Measurements from ENCODE around the gene MAP2K3. TPM values are rescaled to one million over a fixed set of nuclear protein-coding genes. Genes with fewer than 3 reads are reported as not detected.

MAP2K3 gene
- total and polyA plus RNA-seq, 2 of the 4 experiments (the other 2 are of a cell fraction), result 23.5 to 82.2 TPM

DNA sequence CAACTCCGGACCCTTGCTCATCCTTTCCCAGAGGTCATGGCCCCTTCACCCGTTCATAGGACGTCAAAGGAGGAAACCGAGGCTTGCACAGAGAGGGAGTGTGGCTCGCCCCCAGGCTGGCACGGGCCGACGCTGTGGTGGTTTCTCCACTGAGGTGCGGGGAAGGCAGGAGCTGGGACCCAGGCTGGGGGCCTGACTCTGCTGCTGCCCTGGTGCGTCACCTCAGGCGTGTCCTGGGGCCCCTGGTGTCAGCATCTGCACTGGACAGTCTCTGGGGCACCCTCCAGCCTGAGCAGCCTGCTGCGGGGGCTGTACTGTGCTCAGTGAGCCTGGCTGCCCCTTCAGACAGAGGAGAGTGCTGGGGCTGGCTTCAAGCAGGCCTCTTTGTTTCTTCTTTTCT lies 7.4 kb downstream of the MAP2K3 start:
- H2BK5ac ChIP-seq (ENCODE audit: low read depth, low read length, poor library complexity, severe bottlenecking), result no peak overlapping the region

More for the DNA sequence above, 7.4 kb downstream of the MAP2K3 start:
- peaks cover 10% of the 10 kb centered on the region for H3K36me3 ChIP-seq (ENCODE audit: control insufficient read depth, insufficient read depth, low read length)
- H3K4me1 ChIP-seq (ENCODE audit: control insufficient read depth, insufficient read depth, low read length), result peaks cover 37% of the 10 kb centered on the region
- no TSS peak for BruUV-seq (replicated peaks)
- intact Hi-C loops (cut with micrococcal nuclease) (no loop called here), in situ Hi-C loops (cut with MboI; ENCODE audit: low sequenced_read_pairs) (no loop called here), dilution Hi-C loops (cut with HindIII; ENCODE audit: low sequenced_read_pairs, unreplicated experiment) (no loop called here)
- ATAC-seq (ENCODE audit: low read depth), result no peak
- H3K23ac ChIP-seq (ENCODE audit: low read depth, low read length), result no peak overlapping the region
- H2BK15ac ChIP-seq (ENCODE audit: low read depth, low read length), result no peak overlapping the region
- H2BK120ac ChIP-seq (ENCODE audit: low read depth, low read length), result no peak overlapping the region
- CTCF ChIA-PET, result no interaction called here
- H3K4me2 ChIP-seq (ENCODE audit: low read depth, low read length), result no peak overlapping the region
- H3K56ac ChIP-seq (ENCODE audit: extremely low read depth, insufficient read depth, low read length), result no peak overlapping the region
- no peak overlapping the region for H3K4ac ChIP-seq (ENCODE audit: low read depth, low read length)
- H3K79me1 ChIP-seq (ENCODE audit: low read depth in 1 of 2, low read length in 2 of 2), result peaks cover 0 to 41% of the 10 kb centered on the region in 2 experiments; a peak in 3 of 4 replicates
- H3K4me3 ChIP-seq (ENCODE audit: insufficient read depth, low read depth, low read length), result no peak overlapping the region
- peaks cover 13% of the 10 kb centered on the region for H3K9me1 ChIP-seq (ENCODE audit: insufficient read depth, low read length)
- no peak overlapping the region for H4K5ac ChIP-seq (ENCODE audit: low read depth, low read length)
- peaks cover 3% of the 10 kb centered on the region; the same call in 1 of the 2 replicates for H3K9me3 ChIP-seq (ENCODE audit: control insufficient read depth, insufficient read depth, low read length)
- no peak overlapping the region for H2AK5ac ChIP-seq (ENCODE audit: low read depth, low read length)
- H3K9ac ChIP-seq (ENCODE audit: low read depth, low read length), result no peak overlapping the region
- no peak overlapping the region for H3K14ac ChIP-seq (replicated peaks; ENCODE audit: low read depth, low read length)
- no peak overlapping the region for H4K8ac ChIP-seq (ENCODE audit: low read depth in 2 of 2, low read length in 2 of 2)
- H2BK20ac ChIP-seq (ENCODE audit: low read depth, low read length), result no peak overlapping the region
- TF ChIP-seq NFE2L2 (IDR thresholded peaks at IDR 0.05; ENCODE audit: low read depth, low read length) (no peak), RFX5 (IDR thresholded peaks at IDR 0.05; ENCODE audit: low read depth, low read length) (no peak), RCOR1 (IDR thresholded peaks at IDR 0.05; ENCODE audit: insufficient replicate concordance, low read length) (no peak), ELK1 (IDR thresholded peaks at IDR 0.05; ENCODE audit: borderline replicate concordance, low read depth, low read length) (no peak), MXI1 (IDR thresholded peaks at IDR 0.05; ENCODE audit: borderline replicate concordance, low read depth, low read length) (no peak), RAD21 (IDR thresholded peaks at IDR 0.05; ENCODE audit: low read length) (no peak), POLR2A (IDR thresholded peaks at IDR 0.05; ENCODE audit: low read depth, low read length) (no peak), FOS (IDR thresholded peaks at IDR 0.05; ENCODE audit: low read depth, low read length) (no peak), MAZ (IDR thresholded peaks at IDR 0.05; ENCODE audit: borderline replicate concordance, low read depth, low read length) (no peak), CEBPB (IDR thresholded peaks at IDR 0.05; ENCODE audit: low read depth, low read length) (no peak), SMC3 (IDR thresholded peaks at IDR 0.05; ENCODE audit: low read depth, low read length) (no peak), BHLHE40 (IDR thresholded peaks at IDR 0.05; ENCODE audit: low read depth, low read length) (no peak), CHD1 (IDR thresholded peaks at IDR 0.05; ENCODE audit: low read depth, low read length) (no peak), MAFK (IDR thresholded peaks at IDR 0.05; ENCODE audit: low read depth, low read length) (no peak), CTCF (conservative IDR thresholded peaks at IDR 0.05; ENCODE audit: low read depth, low read length) (no peak)
- TF ChIP-seq, protein P1, sequence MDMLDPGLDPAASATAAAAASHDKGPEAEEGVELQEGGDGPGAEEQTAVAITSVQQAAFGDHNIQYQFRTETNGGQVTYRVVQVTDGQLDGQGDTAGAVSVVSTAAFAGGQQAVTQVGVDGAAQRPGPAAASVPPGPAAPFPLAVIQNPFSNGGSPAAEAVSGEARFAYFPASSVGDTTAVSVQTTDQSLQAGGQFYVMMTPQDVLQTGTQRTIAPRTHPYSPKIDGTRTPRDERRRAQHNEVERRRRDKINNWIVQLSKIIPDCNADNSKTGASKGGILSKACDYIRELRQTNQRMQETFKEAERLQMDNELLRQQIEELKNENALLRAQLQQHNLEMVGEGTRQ (IDR thresholded peaks at IDR 0.05; ENCODE audit: low read depth, low read length), result no peak
- H3K27me3 ChIP-seq (ENCODE audit: control insufficient read depth, insufficient read depth, low read length), result no peaks in the 10 kb centered on the region
- POLR2A ChIA-PET (ENCODE audit: unreplicated experiment), result no interaction called here
- no peak for DNase-seq
- H2AFZ ChIP-seq (replicated peaks; ENCODE audit: low read length, poor library complexity), result no peak overlapping the region
- no peak overlapping the region for H2AK9ac ChIP-seq (replicated peaks; ENCODE audit: low read depth, low read length, poor library complexity)
- no peak overlapping the region for H4K91ac ChIP-seq (ENCODE audit: insufficient read depth, low read depth, low read length)
- peaks cover 98% of the 10 kb centered on the region for H4K20me1 ChIP-seq (ENCODE audit: insufficient read depth, low read length)
- no peak overlapping the region for H3K27ac ChIP-seq (ENCODE audit: insufficient read depth, low read length)
- WGBS, 2 experiments (ENCODE audit: extremely low coverage in 2 of 2, insufficient read length in 1 of 2), result 70% methylated on average over 12 of the region's 12 CpGs; no CpG with 5 or more reads in 1 of the 2 experiments
- no peak overlapping the region for H3K18ac ChIP-seq (ENCODE audit: low read depth, low read length)
